GM21825 (cell line): ENCODE results near the gene ZNF154.
A peak's percentile ranks its signal among the peaks of the same experiment; 100 is the strongest.

Source experiments
- ATAC-seq: cut with Tn5 transposase; IDR thresholded peaks from one replicate; pipeline ENCODE4 v1.9.1; 2021; ENCODE audit warnings: mild to moderate bottlenecking, moderate library complexity; ENCODE audit not compliant: unreplicated experiment

Gene ZNF154

DNA sequence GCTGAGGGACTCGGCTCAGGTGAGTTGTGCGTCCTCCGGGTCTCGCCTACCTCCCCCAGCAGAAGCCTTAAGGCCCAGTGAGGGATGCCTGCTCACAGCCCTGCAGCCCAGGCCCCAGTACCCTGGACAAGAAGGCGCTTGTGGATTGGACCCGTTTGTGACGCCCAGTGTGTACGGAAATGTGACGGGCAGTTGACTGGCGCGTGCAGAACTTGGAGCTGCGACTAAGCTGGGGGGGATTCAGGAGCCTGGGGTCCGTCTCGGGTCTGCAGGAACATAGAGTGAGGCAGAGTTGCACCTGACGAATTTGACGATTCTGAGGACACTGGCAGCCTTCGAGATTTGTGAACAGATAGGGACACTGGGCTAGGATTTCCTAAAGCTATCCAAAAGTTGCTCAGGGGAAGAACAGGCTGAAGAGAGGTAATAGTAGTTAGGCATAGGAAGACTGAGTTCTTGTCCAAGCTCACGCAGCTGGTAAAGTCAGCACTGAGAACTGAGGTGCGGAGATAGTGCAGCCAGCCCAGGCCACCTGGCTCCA lies 26.7 kb downstream of the ZNF154 start:
- peak; percentile 14 for ATAC-seq

DNA sequence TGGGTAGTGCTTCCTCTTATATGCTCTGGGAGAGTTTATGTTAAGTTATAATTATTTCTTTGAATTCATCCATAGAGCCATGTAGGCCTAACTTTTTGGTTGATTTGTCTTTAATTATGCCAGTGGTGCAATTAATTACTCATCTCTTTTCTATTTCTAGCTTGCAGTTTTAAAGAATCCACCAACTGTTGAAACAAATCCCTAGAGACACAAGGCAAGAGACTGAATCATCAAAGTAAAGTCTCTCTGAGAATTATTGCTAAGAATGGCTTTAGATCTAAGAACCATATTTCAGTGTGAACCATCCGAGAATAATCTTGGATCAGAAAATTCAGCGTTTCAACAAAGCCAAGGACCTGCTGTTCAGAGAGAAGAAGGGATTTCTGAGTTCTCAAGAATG lies 33.1 kb downstream of the ZNF154 start:
- no peak for ATAC-seq

DNA sequence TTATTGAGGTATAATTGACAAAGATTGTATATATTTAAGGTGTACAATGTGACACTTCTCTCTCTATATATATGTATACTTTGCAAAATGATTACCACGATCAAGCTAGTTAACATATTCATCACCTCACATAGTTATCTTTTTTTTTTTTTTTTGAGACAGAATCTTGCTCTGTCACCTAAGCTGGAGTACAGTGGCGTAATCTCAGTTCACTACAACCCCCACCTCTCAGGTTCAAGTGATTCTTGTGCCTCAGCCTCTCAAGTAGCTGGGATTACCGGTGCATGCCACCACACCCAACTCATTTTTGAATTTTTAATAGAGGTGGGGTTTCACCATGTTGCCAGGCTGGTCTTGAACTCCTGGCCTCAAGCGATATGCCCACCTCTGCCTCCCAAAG lies 36.5 kb downstream of the ZNF154 start:
- ATAC-seq: no peak

DNA sequence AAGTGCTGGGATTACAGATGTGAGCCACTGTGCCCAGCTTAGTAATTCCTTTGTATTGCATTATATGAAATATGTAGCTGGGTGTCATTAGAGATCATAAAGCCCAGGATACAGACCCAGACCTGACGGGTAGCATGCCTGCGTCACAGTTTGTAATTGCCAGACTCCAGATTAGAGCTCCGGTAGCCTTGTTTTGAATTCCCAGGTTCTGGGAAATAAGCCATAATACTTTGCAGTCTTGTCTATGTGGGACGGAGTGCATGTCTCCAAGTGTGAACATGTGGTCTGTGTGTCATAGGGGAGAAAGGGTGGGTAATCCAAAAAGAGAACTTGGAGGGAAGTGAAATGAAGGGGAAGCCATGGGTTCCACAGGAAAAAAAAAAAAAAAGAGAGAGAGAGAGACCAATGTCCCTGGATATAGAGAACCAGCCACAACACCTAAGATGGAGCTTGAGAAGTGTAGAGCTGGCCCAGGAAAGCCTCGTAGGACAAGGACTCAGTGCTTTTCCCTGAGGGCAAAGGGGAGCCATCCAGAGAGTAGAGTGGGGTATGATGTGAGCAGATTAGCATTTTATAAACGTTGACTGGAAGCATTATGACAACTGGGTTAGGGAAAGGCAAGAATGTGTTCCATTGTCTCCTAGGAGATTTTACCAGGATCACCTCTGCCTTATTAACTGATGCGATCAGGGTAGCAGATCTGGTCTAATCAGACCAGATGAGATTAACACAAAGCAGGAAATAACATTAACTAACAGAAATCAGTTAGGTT lies 37.7 kb downstream of the ZNF154 start:
- no peak for ATAC-seq

DNA sequence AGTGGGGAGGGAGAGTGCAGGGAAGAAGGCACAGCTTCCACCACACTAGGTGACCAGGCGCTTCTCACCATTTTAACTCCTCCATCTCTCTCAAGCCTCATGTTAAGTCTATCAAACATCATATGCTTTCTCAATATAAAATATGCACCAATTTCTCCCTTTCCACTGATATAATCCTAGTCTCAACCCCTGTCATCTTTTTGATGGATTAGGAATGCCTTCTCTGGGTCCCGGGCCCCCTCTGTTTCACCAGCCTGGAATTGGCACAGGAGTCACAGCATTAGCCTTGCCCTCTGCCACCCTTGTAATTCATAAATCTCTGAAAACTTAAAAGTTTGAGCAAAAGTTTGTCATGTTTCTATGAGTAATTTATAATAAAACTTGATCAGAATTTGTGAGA lies 40.4 kb downstream of the ZNF154 start, which contains the start of gene ZSCAN4:
Gene ZSCAN4 (plus strand): TSS at position 301 of the 400 bp plus-strand sequence. CDS start 7,211 bp downstream, outside the sequence.
- ATAC-seq: no peak

DNA sequence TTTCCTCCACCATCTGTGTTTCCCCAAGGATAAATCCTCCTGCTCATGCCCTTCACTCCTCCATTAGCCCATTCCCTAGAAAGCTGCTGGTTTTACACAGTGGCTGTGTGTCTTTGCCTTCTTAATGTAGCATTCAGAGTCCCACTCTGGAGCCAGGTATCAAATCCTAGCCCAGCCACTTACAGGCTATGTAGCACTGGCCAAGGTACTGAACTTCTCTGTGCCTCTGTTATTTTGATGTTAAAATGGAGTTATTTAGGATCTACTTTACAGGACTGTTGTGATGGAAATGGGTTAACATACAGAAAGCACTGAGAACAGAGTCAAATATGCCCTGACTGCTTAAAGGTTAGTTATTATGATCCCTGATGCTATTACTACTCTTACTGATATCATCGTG lies 41.8 kb downstream of the ZNF154 start:
- ATAC-seq: no peak

DNA sequence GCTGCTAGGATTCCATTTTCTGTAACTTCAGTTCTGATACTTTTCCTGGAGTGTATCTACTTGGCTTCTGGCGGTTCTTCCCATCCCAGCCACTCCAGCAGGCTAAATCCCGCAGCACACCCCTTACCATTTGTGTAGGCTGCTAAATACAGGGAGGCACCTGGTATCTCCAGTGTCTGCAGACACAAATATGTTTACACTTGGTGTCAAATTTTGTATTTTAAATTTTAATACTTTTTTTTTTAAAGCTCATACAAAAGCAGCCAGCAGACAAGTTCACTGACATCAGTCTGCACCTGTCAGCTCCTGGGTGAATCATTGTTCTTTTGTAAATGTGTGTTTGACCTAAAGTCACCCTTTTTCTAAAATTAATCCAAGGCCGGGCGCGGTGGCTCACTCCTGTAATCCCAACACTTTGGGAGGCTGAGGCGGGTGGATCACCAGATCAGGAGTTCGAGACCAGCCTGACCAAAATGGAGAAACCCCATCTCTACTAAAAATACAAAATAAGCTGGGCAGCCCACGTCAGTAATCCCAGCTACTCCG lies 43.7 kb downstream of the ZNF154 start:
- ATAC-seq: no peak

DNA sequence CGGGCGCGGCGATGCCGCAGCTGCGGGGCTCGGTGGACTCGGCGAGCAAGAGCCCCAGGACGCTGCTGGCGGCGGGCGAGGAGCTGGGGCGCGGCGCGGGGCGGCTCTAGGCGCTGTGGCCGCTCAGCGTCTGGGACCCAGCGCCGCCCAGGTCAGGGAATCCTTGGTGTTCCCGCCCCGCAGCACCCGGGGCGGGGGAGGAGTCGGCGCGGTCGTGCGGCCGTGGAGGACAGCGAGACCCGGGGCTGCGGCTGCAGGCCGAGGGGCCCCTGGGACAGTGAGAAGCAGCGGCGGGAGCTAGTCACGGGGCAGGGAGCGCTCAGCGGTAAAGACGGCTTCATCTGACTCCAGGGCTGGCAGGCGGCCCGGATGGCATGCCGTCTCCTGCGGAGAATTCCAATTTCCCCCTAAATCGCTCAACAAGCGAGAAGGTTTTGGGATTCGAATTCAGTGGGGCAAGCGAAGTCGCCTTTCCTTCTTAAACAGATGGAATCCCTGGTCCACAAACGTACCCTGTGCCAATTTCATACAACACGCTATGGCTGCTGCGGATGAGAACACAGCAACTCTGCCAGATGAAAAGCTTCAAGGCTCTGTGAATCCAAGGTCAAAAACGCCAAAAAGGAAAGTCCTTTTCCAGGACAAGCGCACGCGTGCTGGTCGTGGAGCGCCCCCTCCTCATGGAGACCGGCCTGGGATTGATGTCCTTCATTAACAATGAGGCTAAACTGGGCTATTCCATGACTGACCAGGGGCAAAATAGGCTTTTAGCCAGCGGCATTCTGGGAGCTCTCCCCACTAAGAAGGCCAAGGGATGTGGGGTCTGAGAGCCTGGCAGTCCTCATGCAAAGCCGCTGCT lies 44.5 kb downstream of the ZNF154 start:
- ATAC-seq: no peak

DNA sequence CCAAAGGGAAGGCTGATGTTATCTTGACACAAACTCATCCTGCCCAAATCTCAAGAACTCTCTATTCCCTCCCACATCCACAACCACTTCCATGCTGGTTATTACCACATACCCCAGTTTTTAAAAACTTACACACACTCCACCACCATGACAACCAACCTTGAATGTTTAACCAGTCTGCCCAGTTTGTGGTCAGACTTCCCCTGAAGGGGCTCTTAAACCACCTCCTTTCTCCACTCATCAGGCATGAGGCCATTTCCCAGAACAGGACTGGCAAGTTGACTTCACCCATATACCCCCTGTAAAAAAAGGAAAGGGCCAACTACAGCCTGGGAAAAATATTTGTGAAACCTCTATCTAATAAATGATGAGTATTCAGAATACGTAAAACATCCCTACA lies 52.7 kb downstream of the ZNF154 start:
- no peak for ATAC-seq

DNA sequence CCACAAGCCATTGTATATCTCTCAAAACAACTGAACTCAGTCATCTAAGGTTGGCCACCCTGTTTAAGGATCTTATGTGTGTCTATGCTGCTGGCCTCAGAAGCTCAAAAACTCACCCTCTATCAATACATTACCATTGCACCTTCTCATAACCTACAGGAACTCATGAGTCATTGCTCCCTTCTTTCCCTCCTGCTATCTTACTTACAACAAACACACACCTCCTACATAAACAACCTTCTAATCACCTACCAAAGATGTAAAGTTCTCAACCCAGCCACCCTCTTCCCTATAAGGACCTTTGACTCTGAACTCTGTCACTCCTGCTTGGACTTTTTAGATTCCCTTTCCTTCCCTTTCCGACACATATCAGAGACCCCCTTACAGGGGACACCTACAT lies 53.6 kb downstream of the ZNF154 start:
- ATAC-seq: no peak

DNA sequence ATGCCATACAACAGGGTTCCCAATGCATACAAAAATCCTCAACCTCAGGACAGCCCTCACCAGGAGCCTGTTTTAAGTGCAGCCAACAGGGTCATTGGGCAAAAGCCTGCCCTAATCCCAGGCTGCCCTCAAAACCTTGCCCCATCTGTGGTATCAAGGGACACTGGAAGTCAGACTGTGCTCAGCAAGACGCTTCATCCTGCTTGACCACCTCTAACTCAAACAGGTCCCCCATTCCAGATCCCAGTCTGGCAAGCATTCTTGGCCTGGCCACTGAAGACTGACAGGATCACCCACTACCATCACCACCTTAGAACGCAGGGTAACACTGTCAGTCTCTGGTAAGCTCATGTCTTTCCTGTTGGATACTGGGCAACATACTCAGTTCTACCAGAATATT lies 55.3 kb downstream of the ZNF154 start:
- ATAC-seq: no peak

DNA sequence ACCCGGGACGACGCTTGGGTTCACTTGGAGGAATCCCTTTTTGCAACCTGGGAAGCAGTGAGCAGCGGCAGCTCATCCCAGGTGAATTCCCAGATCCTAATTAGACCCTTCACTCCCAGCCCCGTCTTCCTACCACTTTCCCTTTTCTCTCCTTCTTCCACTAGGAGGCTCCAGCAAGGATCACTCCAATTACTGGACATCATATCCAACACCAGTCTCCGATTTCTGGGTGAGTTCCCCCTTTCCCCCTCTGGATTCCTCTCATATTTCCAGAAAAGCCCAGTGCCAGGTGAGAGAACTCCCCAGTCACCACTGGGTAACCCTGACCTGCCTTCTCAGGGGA lies 57.4 kb downstream of the ZNF154 start:
- ATAC-seq: no peak

DNA sequence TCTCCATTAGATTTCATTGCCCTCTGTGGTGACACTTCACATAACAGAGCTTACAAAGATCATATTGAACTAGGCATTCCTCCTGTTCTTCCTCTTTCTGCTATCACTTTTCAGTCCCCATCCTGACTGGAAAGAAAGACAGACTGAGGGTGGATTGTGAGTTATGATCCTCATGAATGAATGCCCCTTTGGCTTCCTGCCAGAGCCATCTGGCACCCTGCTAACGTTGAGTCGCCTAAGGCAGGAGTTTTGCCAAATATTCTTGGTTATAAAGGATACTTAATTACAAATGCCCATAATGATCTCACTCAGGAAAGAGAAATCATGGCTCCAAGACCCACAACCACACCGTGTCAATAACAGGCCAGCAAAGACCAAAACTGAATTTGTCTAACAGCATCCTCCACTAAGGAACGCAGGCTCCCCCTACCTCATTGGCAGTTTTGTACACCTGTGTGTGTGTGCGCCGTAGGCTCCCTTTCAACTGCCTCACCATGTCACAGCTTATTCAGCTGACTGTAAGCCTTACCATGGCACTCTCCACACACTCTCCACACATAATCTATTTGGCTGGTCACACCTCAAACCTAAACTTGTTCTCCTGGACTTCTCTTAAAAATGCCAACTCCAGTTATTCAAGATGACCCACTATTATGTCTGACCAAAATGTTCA lies 60.5 kb downstream of the ZNF154 start:
- no peak for ATAC-seq
